IMR-90 (cell line): ENCODE data around the gene TGM4. TPM values are rescaled to one million over a fixed set of nuclear protein-coding genes. Genes with fewer than 3 reads are reported as not detected.

Experiments
- ATAC-seq: fragments of 200-7000 bp; cut with Tn5 transposase; 2 replicates; pipeline ENCODE4 v1.9.1; 2020; ENCODE audit warnings: low read depth, mild to moderate bottlenecking, moderate library complexity
- BruUV-seq: library from RNA; stranded (reverse); fragments of 400-500 nt; replicated peaks from 2 replicates; lab custom pipeline; 2021; lab: Mats Ljungman, UMichigan
- CTCF ChIA-PET: fragments of 300-600 bp; formaldehyde crosslinking; extraction: SDS; loops from one replicate; lab custom pipeline; 2021; ENCODE audit warnings: antibody characterized with exemption; lab: Yijun Ruan, JAX
- POLR2A ChIA-PET: fragments of 300-600 bp; sonication (Branson Sonifier 250); formaldehyde crosslinking; loops from one replicate; lab custom pipeline; 2022; ENCODE audit warnings: antibody characterized with exemption; ENCODE audit not compliant: unreplicated experiment; lab: Charles Lee
- DNase-seq: peaks from one replicate; pipeline ENCODE4 v3.0.0; 2013
- H2AFZ ChIP-seq: replicated peaks from 2 replicates; pipeline ENCODE3; 2013; ENCODE audit warnings: low read length, mild to moderate bottlenecking; ENCODE audit not compliant: poor library complexity
- H2AK5ac ChIP-seq: 2 replicates; pipeline ENCODE4 v1.6.1; 2013; ENCODE audit warnings: low read depth, low read length, inconsistent platforms
- H2AK9ac ChIP-seq: replicated peaks from 2 replicates; pipeline ENCODE3; 2013; ENCODE audit warnings: mild to moderate bottlenecking, low read depth, low read length, moderate library complexity; ENCODE audit not compliant: poor library complexity
- H2BK120ac ChIP-seq: 2 replicates; pipeline ENCODE4 v1.6.1; 2013; ENCODE audit warnings: low read depth, low read length, inconsistent platforms
- H2BK15ac ChIP-seq: 3 replicates; pipeline ENCODE4 v1.6.1; 2013; ENCODE audit warnings: low read depth, low read length, inconsistent platforms
- H2BK20ac ChIP-seq: 2 replicates; pipeline ENCODE4 v1.6.1; 2013; ENCODE audit warnings: low read depth, mild to moderate bottlenecking, inconsistent platforms, low read length, moderate library complexity
- H2BK5ac ChIP-seq: 2 replicates; pipeline ENCODE4 v1.6.1; 2013; ENCODE audit warnings: mild to moderate bottlenecking, low read depth, low read length, inconsistent platforms; ENCODE audit not compliant: poor library complexity, severe bottlenecking
- H3K14ac ChIP-seq: replicated peaks from 2 replicates; pipeline ENCODE4 v1.6.1; 2013; ENCODE audit warnings: low read depth, low read length, inconsistent platforms
- H3K18ac ChIP-seq: 2 replicates; pipeline ENCODE4 v1.6.1; 2013; ENCODE audit warnings: low read depth, low read length, control low read depth
- H3K23ac ChIP-seq: 2 replicates; pipeline ENCODE4 v1.6.1; 2013; ENCODE audit warnings: low read depth, low read length, inconsistent platforms
- H3K27ac ChIP-seq: 2 replicates; pipeline ENCODE4 v1.5.1; 2013; ENCODE audit warnings: mild to moderate bottlenecking, control low read depth, low read length; ENCODE audit not compliant: insufficient read depth
- H3K27me3 ChIP-seq: 2 replicates; pipeline ENCODE4 v1.6.1; 2013; ENCODE audit warnings: low read length; ENCODE audit not compliant: control insufficient read depth, insufficient read depth
- H3K36me3 ChIP-seq: 2 replicates; pipeline ENCODE4 v1.6.1; 2013; ENCODE audit warnings: low read length, mixed read lengths; ENCODE audit not compliant: control insufficient read depth, insufficient read depth
- H3K4ac ChIP-seq: 2 replicates; pipeline ENCODE4 v1.6.1; 2013; ENCODE audit warnings: low read depth, low read length, inconsistent platforms
- H3K4me1 ChIP-seq: 2 replicates; pipeline ENCODE4 v1.6.1; 2013; ENCODE audit warnings: low read length, mixed read lengths; ENCODE audit not compliant: control insufficient read depth, insufficient read depth
- H3K4me2 ChIP-seq: 2 replicates; pipeline ENCODE4 v1.6.1; 2013; ENCODE audit warnings: low read depth, mild to moderate bottlenecking, control low read depth, low read length, moderate library complexity
- H3K4me3 ChIP-seq: 2 replicates; pipeline ENCODE4 v1.5.1; 2013; ENCODE audit warnings: low read depth, mild to moderate bottlenecking, control low read depth, low read length, moderate library complexity; ENCODE audit not compliant: insufficient read depth
- H3K56ac ChIP-seq: 2 replicates; pipeline ENCODE4 v1.6.1; 2013; ENCODE audit warnings: low read length, inconsistent platforms; ENCODE audit not compliant: insufficient read depth; ENCODE audit errors: extremely low read depth
- H3K79me1 ChIP-seq, 2 experiments: 2 replicates each; pipeline ENCODE4 v1.6.1; 2013; ENCODE audit warnings: low read length in 2 of 2, inconsistent platforms in 1 of 2, low read depth in 1 of 2
- H3K9ac ChIP-seq: 2 replicates; pipeline ENCODE4 v1.6.1; 2013; ENCODE audit warnings: low read depth, low read length, control low read depth
- H3K9me1 ChIP-seq: 2 replicates; pipeline ENCODE4 v1.6.1; 2013; ENCODE audit warnings: low read length, inconsistent platforms; ENCODE audit not compliant: insufficient read depth
- H3K9me3 ChIP-seq: 2 replicates; pipeline ENCODE4 v1.6.1; 2013; ENCODE audit warnings: low read length; ENCODE audit not compliant: control insufficient read depth, insufficient read depth
- H4K20me1 ChIP-seq: 2 replicates; pipeline ENCODE4 v1.6.1; 2013; ENCODE audit warnings: low read length, inconsistent platforms; ENCODE audit not compliant: insufficient read depth
- H4K5ac ChIP-seq: 2 replicates; pipeline ENCODE4 v1.6.1; 2013; ENCODE audit warnings: mild to moderate bottlenecking, low read depth, low read length, control low read depth
- H4K8ac ChIP-seq, 2 experiments: 2 replicates each; pipeline ENCODE4 v1.6.1; 2013; ENCODE audit warnings: low read depth in 2 of 2, low read length in 2 of 2, control low read depth in 1 of 2, inconsistent platforms in 1 of 2
- H4K91ac ChIP-seq: 2 replicates; pipeline ENCODE4 v1.6.1; 2013; ENCODE audit warnings: low read depth, low read length, inconsistent platforms; ENCODE audit not compliant: insufficient read depth
- CEBPB ChIP-seq: IDR thresholded peaks from 2 replicates; pipeline ENCODE4 v1.6.1; 2012; ENCODE audit warnings: low read depth, low read length, improper control_type of control experiment
- CHD1 ChIP-seq: IDR thresholded peaks from 2 replicates; pipeline ENCODE4 v1.6.1; 2012; ENCODE audit warnings: low read depth, low read length, improper control_type of control experiment
- CTCF ChIP-seq: conservative IDR thresholded peaks from 2 replicates; pipeline ENCODE4 v1.5.1; 2012; ENCODE audit warnings: mild to moderate bottlenecking, low read depth, low read length, improper control_type of control experiment
- ELK1 ChIP-seq: fragments of 150-350 bp; IDR thresholded peaks from 2 replicates; pipeline ENCODE4 v1.6.1; 2016; ENCODE audit warnings: low read depth, mild to moderate bottlenecking, low read length, moderate library complexity, borderline replicate concordance
- FOS ChIP-seq: fragments of 150-350 bp; IDR thresholded peaks from 2 replicates; pipeline ENCODE4 v1.6.1; 2016; ENCODE audit warnings: low read depth, low read length
- MAFK ChIP-seq: IDR thresholded peaks from 2 replicates; pipeline ENCODE4 v1.6.1; 2012; ENCODE audit warnings: low read depth, low read length, improper control_type of control experiment
- MXI1 ChIP-seq: IDR thresholded peaks from 2 replicates; pipeline ENCODE4 v1.6.1; 2012; ENCODE audit warnings: low read depth, mild to moderate bottlenecking, low read length, moderate library complexity, borderline replicate concordance
- USF2 ChIP-seq: fragments of 150-350 bp; IDR thresholded peaks from 2 replicates; pipeline ENCODE4 v1.6.1; 2017; ENCODE audit warnings: mild to moderate bottlenecking, antibody characterized with exemption, low read length, low read depth
- WGBS, 2 experiments: methylation state at CpG; one replicate each; pipeline versions ENCODE4 v1.1.5 to v1.1.7; 2013; ENCODE audit warnings: missing lambda C conversion rate in 2 of 2; ENCODE audit not compliant: insufficient read length in 1 of 2; ENCODE audit errors: extremely low coverage in 2 of 2; 5-methylcytosine and 5-hydroxymethylcytosine counted together
- dilution Hi-C: fragments of 300-500 bp; cut with HindIII; formaldehyde crosslinking; loops from one replicate; pipeline ENCODE4 v1.14.3; 2018; ENCODE audit warnings: low sequenced_read_pairs; ENCODE audit not compliant: unreplicated experiment
- in situ Hi-C: fragments of 300-500 bp; cut with MboI; formaldehyde crosslinking; loops from 3 replicates; pipeline ENCODE4 v1.14.3; 2019; ENCODE audit warnings: low sequenced_read_pairs, inconsistent platforms, mixed read lengths
- intact Hi-C: fragments of 100-400 bp; cut with micrococcal nuclease; formaldehyde crosslinking; loops from 2 replicates; pipeline ENCODE4 v1.10.0; 2022
- polyA plus RNA-seq, 3 experiments: library from polyadenylated mRNA; depleted of rRNA; stranded (reverse); fragments of >200 nt; gene quantifications; 2 replicates each; pipeline ENCODE4 v1.2.3, GENCODE V29; 2012; ENCODE audit warnings: low replicate concordance in 1 of 3
- total RNA-seq: library from RNA; depleted of rRNA; stranded (reverse); fragments of >200 nt; gene quantifications from 2 replicates; pipeline ENCODE4 v1.2.3, GENCODE V29; 2012

Gene TGM4
- total and polyA plus RNA-seq, 2 of the 4 experiments (the other 2 are of a cell fraction): under 0.01 to 0.10 TPM

GRCh38 chr3:44880284-44880683 lies 5.9 kb downstream of the TGM4 start:
- in situ Hi-C loops: loop anchor here (25.0 kb wide), 1 partner anchor 543 kb away; the partner anchor contains the start of gene TCAIM
- Histone ChIP-seq H3K4me1 (peaks cover 17% of the 10 kb centered on the region), H3K56ac (no peak overlapping the region), H2BK20ac (no peak overlapping the region), H4K8ac (no peak overlapping the region), H2AK9ac (no peak overlapping the region), H3K79me1 (peaks cover 0 to 4% of the 10 kb centered on the region in 2 experiments; a peak in 1 of 4 replicates), H3K4ac (no peak overlapping the region; the same call in 1 of the 2 replicates), H4K20me1 (no peaks in the 10 kb centered on the region), H2BK120ac (no peak overlapping the region), H3K9ac (no peak overlapping the region), H3K4me3 (no peak overlapping the region), H3K18ac (no peak overlapping the region), H3K27me3 (no peaks in the 10 kb centered on the region), H3K23ac (no peak overlapping the region), H2BK15ac (no peak overlapping the region), H4K91ac (no peak overlapping the region), H2BK5ac (no peak overlapping the region), H2AFZ (no peak overlapping the region), H3K4me2 (no peak overlapping the region), H3K9me1 (peaks cover 19% of the 10 kb centered on the region), H3K14ac (no peak overlapping the region), H2AK5ac (no peak overlapping the region), H4K5ac (no peak overlapping the region), H3K27ac (no peak overlapping the region), H3K9me3 (peaks cover 3% of the 10 kb centered on the region; the same call in 1 of the 2 replicates), H3K36me3 (no peaks in the 10 kb centered on the region)
- CTCF ChIA-PET: no interaction called here
- ATAC-seq (peak; percentile 51), DNase-seq (peak; percentile 41)
- POLR2A ChIA-PET: no interaction called here
- BruUV-seq: no TSS peak
- intact Hi-C loops: no loop called here
- dilution Hi-C loops: no loop called here
- TF ChIP-seq ELK1 (no peak), CEBPB (no peak), CHD1 (no peak), MAFK (no peak), MXI1 (no peak), CTCF (no peak), USF2 (no peak), FOS (no peak)
- WGBS, 2 experiments: no CpG with 5 or more reads among the region's 2 CpGs
